HS-27A (cell line): ENCODE measurements around the gene CDKN2D.

Experiments used
- DNase-seq: peaks from one replicate; pipeline ENCODE4 v3.0.0-alpha.2; 2012; ENCODE audit warnings: low read depth, missing footprints

CDKN2D gene

GRCh38 chr19:10568826-10569651 is at the start of gene CDKN2D:
TSS of gene CDKN2D (minus strand) at chr19:10568979. CDS start at chr19:10568653, 326 bp downstream.
- peak; percentile 96 for DNase-seq

- peak; percentile 70 for DNase-seq
These were observed 48.8 kb upstream of the CDKN2D start for GRCh38 chr19:10617409-10618121.

DNA sequence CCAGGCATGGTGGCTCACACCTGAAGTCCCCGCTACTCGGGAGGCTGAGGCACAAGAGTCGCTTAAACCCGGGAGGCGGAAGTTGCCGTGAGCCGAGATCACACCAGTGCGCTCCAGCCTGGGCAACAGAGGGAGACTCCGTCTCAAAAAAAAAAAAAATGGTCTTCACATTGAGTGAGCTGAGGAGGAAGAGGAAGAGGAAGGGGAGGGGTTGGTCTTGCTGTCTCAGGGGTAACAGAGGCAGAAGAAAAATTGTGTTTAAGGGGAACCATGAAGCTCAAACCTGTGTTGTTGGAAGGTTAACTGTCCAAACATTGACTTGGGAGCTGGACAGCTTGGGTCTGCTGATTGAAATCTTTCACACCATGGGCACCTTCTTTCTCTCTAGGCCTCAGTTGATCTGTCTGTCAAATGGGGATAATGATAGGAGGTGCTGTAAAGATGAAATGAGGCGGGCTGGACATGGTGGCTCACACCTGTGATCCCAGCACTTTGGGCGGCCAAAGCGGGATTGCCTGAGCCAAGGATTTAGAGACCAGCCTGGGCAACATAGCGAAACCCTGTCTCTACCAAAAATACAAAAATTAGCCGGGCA is 46.7 kb upstream of the CDKN2D start:
- no peak for DNase-seq

DNA sequence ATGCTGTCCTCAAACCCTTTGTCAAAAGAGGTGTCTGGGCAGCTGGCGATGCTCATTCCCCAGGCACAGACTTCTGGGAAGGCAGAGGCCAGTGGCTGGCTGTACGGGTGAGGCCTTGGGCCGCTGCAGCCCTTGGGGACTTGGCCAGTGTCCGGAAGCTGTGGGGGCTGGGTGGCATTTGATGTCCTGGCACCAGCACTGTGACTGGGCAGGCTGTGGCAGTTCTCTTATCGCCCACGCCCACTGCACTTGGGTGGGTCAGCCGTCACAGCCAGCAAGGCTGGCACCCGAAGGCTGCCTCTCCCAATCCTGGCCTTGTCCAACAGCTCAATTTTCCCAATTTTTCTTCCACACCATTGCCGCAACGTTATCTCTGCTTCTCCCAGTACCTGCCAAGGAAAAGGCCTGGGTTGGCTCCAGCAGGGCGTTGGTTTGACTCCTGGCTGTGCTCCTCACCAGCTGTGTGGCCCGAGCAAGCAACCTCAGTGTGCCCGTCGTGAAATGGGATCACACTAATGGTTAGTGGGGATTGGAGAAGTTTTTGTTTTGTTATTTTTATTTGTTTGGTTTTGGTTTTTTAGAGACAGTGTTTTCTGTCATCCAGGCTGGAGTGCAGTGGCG is 43.8 kb upstream of the CDKN2D start:
- no peak for DNase-seq

GRCh38 chr19:10611907-10612306 is 43.1 kb upstream of the CDKN2D start:
- no peak for DNase-seq

DNA sequence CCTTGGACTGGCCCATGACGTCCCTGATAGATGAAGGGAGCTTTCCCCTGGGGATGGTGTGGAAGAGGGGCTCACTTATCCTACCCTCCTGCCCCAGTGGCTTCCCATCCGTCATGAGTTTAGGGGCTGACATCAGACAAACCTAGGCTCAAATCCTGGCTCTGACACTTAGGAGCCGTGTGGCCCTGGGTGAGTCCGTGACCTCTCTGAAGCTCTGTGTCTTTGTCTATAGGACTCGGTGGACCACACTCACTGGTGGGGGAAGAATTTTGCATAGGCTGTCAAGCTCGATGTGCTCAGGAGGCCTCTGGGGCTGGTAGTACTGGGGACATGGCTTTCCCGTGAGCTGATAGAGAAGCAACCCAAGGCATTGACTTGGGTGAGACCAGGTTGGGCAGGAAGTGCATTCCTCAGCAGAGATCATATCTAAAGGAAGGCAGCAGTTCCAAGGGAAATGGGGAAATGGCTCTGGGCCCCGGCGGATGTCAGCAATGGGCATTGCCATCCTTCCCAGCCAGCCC is 35.7 kb upstream of the CDKN2D start:
- no peak for DNase-seq

- no peak for DNase-seq
These were observed 35.2 kb upstream of the CDKN2D start for GRCh38 chr19:10603873-10604459.

- DNase-seq: no peak
These were observed 34.5 kb upstream of the CDKN2D start for GRCh38 chr19:10603084-10603872.

DNA sequence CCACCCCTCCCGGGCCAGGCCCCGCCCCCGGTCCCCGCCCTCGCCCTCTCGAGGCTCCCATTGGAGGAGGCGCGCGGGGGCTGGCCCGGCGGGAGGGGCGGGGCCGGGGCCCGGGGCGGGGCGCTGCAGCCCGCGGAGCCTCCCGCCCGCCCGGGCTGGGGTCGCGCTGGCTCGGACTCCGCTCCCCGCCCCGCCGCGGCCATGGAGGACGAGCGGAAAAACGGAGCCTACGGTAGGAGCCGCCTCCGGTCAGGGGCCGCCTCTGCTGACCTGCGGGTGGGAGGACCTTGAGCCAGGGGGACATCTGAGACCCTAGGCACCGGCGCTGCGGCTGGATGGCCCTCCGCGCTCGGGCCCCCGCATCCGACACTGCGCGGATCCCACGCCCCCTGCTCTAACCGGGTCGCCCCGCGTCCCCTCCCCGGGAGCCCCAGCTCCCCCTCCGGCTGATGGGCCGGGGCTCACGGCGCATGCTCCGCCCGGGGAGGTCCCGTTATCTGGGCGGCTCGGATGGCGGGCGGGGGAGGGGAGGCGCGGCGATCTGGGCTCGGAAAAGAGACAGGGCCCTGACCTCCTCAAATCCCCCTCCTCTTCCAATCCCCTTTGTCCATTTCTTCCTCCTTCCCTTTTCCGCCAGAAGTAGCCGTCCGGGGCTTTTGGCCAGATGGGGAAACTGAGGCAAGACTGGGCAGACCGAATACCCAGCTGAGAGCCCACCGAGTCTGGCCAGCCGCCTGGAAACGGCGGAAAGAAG is 33.7 kb upstream of the CDKN2D start:
- DNase-seq: no peak

DNA sequence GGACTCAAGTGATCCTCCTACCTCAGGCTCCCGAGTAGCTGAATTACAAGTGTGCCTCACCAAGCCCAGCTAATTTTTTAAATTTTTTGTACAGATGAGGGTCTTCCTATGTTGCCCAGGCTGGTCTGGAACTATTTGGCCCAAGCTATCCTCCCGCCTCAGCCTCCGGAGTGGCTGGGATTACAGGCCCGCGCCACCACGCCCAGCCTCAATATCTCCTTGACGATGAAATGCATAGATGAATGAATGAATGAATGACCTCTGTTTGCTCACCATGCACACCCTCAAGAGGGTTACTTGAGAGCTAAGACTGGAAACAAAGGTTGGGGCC is 33.2 kb upstream of the CDKN2D start:
- DNase-seq: no peak

DNA sequence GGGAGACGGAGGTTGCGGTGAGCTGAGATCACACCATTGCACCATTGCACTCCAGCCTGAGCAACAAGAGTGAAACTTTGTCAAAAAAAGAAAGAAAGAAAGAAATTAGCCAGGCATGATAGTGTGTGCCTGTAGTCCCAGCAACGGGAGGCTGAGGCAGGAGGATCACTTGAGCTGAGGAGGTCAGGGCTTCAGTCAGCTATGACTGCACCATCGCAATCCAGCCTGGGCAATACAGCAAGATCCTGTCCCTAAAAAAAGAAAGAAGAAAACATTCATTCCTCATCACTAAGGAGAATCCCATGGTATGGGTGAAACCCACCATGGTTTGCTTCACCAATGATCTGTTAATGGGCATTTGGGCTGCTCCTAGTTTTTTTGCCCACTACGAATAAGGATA is 31.4 kb upstream of the CDKN2D start:
- no peak for DNase-seq

DNA sequence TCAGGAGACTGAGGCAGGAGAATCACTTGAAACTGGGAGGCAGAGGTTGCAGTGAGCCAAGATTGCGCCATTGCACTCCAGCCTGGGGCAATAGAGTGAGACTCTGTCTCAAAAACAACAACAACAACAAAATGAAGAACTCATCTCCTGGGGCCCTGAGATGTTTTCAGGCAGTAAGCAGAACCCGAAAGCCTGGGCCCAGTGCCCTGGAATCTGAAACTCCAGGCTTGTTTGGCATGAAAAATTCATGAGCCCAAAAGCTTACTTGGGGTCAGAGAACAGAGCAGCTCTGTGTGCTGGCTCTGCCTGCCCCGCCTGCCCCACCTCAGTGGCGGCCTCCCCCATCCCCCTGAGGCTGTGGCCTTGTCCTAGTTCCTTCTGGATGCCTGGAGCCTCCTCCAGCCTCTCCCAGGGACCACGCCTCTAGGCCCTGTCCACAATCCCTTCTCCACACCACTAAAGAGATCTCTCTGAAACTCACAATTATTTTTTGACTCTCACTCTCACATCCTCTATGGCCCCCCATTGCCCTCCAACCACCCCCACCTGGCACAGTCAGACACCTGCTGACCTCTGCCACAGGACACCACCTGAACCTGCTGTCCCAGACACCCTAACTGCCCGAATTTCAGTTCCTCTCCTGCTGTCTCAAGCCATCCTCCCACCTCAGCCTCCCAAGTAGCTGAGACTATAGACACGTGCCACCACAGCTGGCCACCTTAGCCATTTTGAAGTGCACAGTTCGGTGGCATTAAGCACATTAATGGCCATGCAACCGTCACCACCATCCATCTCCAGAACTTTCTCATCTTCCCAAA is 25.2 kb upstream of the CDKN2D start:
- DNase-seq: no peak

GRCh38 chr19:10593148-10593547 is 24.4 kb upstream of the CDKN2D start:
- DNase-seq: no peak

- no peak for DNase-seq
These were observed 19.0 kb upstream of the CDKN2D start for GRCh38 chr19:10587839-10588150.

DNA sequence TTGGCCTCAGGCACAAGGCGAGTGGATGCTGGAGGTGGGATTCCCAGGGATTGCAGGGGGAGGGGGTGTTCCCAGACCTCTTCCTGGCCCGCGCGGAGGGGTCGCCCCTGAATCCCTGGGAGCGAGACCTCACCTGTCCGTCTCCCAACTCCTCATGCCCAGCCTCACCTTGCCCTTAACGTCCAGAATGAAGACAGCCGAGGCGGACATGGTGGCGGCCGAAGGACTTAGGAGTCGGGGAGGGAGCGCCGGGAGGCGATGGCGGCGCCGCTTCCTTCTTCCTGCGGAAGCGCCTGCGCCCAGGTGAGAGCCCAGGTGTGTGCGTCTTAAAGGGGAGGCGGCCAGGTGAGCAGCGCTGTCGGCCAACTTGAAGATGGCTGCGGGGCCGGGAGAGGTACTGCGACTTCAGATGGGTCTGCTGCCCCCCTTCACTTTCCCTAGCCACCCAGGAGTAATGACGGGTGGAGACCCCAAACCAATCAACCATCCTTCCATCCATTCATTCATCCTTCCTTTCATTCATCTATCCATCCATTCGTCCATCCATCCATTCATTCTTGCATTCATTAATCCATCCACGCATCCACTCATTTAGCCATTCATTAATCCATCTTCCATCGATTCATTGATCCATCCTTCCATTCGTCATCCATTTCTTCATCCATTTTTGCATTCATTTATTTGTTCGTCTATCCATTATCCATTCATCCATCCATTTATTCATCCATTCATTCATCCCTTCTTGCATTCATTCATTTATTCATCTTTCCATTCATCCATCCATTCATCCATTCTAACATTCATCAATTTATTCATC is 18.5 kb upstream of the CDKN2D start, which contains the start of gene AP1M2:
AP1M2 (minus strand) TSS at position 291 of the 817 bp plus-strand sequence; CDS start at position 210, 81 bp downstream.
- no peak for DNase-seq

- DNase-seq: no peak
These were observed 17.6 kb upstream of the CDKN2D start for GRCh38 chr19:10586396-10586795.

DNA sequence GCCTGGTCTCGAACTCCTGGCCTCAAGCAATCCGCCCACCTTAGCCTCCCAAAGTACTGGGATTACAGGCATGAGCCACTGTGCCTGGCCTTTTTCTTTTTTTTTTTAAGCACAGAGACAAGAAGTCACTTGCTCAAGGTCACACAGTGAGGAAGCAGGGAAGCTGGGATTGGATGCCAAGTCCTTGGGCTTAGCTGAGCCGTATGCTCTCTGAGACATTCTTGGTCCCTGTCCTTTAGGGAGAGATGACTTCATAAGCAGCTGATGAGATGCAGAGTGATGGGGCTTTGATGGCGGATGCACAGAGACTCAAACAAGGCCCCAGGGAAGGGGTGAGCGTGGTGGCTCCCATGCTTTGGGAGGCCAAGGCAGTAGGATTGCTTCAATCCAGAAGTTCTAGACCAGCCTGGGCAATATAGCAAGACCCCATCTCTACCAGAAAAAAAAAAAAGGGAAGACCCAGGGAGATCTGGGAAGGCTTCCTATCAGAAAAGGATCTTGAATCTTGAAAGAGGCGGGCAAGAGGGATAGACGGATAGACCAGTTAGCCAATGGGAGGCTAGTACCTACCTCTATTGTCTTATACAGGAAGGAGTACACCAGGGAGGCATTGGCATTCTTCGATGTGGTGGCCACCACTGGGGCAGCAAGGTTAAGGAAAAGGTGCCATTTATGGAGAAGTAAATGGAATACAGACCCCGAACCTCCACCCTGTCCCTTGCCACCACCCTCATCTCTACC is 14.4 kb upstream of the CDKN2D start:
- no peak for DNase-seq

DNA sequence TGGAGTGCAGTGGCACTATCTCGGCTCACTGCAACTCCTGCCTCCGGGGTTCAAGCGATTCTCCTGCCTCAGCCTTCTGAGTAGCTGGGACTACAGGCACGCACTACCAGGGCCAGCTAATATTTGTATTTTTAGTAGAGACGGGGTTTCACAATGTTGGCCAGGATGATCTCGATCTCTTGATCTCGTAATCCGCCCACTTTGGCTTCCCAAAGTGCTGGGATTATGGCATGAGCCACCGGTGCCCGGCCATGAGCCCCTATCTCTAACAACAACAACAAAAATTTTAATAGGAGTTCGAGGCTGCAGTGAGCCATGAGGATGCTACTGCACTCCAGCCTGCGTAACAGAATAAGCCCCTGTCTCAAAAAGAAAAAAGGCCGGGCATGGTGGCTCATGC is 13.3 kb upstream of the CDKN2D start:
- DNase-seq: no peak
